GM13977 (cell line): Measurements from ENCODE around the gene VSIR.

Experiments
- DNase-seq: peaks from one replicate; pipeline ENCODE4 v3.0.0; 2012; ENCODE audit warnings: low spot score
- CTCF ChIP-seq: IDR thresholded peaks from 2 replicates; pipeline ENCODE4 v1.5.1; 2012; ENCODE audit warnings: mild to moderate bottlenecking, control low read depth; ENCODE audit not compliant: insufficient read depth; ENCODE audit errors: extremely low read depth, missing control alignments
- in situ Hi-C: fragments of 300-500 bp; cut with MboI; formaldehyde crosslinking; loops from one replicate; pipeline ENCODE4 v1.12.0; 2022; ENCODE audit warnings: low sequenced_read_pairs, low pct_unique_long_range_greater_than_20kb, mixed read lengths, inconsistent platforms; ENCODE audit not compliant: unreplicated experiment

Gene VSIR

GRCh38 chr10:71710519-71710918, 62.8 kb downstream of the VSIR start:
- in situ Hi-C loops = loop anchor here (10.0 kb wide), 1 partner anchor 396 kb away; the partner anchor contains the start of gene SLC29A3
- no peak for TF ChIP-seq CTCF
- no peak for DNase-seq

- TF ChIP-seq CTCF = no peak
- DNase-seq = no peak
- in situ Hi-C loops = loop anchor here (10.0 kb wide), 1 partner anchor 324 kb away; no protein-coding TSS in a partner anchor
These were observed 64.1 kb downstream of the VSIR start for GRCh38 chr10:71708897-71709882.

DNA sequence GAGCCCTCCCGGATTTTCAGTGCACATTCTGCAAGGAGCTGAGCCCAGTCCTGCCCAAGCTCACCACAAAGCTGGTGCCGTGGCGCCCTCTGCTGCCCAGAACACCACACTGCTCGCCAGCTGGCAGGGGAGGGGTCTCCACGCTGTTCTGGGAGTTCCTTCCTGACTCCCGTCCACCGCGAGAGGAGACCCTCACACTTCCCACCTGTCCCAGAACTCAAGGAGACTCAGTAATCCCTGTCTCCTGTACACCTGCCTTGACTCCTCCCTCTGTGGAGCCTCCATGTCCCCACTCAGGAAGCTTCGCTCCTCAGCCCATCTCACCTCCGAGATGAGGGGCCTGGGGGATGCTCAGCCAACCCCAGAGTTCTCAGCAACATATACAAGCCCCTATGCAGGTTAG, 65.0 kb downstream of the VSIR start:
- DNase-seq = peak; percentile 82
- peak; percentile 96 for TF ChIP-seq CTCF
- in situ Hi-C loops = loop anchor here (10.0 kb wide), 1 partner anchor 324 kb away; no protein-coding TSS in a partner anchor

- in situ Hi-C loops = loop anchor here (10.0 kb wide), 1 partner anchor 323 kb away; no protein-coding TSS in a partner anchor
- TF ChIP-seq CTCF = no peak
- DNase-seq = no peak
These were observed 66.0 kb downstream of the VSIR start for GRCh38 chr10:71707240-71707789.

DNA sequence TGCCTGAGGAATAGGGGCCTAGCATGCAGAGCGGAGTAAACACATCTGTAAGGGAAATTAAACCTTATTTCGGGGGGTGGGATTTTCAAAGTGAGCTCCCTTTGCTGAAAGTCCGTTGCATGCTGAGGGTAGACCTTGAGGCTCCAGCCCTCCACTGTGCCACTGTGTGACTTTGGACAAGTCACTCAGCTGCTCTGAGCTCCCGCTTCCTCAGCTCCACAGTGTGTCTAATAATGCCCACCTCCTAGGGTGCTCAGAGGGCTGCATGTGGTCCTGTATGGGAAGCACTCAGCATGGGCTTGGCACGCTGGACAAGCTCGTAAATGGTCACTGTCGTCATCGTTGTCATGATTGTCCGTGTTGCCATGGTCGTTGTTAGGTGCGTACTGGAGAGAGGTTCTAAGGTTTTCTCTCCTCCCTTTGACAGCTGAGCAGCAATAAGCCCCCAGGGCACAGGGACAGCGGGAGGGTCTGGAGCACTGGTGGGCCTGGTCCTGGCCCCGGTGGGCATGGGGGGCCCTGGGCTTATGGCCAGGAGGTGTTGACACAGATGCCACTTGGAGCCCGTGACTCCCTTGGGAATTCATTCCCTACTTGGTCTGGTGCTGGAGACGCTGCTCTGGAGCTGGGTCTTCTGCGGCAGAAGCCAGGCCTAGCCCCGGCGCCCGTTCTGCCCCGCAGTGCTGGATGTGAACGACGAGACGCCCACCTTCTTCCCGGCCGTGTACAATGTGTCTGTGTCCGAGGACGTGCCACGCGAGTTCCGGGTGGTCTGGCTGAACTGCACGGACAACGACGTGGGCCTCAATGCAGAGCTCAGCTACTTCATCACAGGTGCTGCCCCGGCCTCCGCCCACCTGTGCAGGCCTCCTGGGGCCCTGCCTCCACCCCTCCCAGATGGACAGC, 66.9 kb downstream of the VSIR start:
- in situ Hi-C loops = loop anchor here (10.0 kb wide), 1 partner anchor 322 kb away; no protein-coding TSS in a partner anchor

More for the DNA sequence above, 66.9 kb downstream of the VSIR start:
- no peak for TF ChIP-seq CTCF
- no peak for DNase-seq
